Upper lobe of left lung (tissue), 6 donors: ENCODE data around the gene CLDN14. TPM values are rescaled to one million over a fixed set of nuclear protein-coding genes. Genes with fewer than 3 reads are reported as not detected.

Experiments
- ATAC-seq, 2 donors: fragments of 200-7000 bp; cut with Tn5 transposase; one replicate each; pipeline ENCODE4 v1.9.1; 2022; ENCODE audit warnings: mild to moderate bottlenecking in 2 of 2, moderate library complexity in 2 of 2; ENCODE audit not compliant: low FRiP score in 2 of 2
- DNase-seq, 2 donors: peaks; one replicate each; pipeline ENCODE4 v3.0.0-alpha.2; 2019 to 2020
- H3K27ac ChIP-seq, 4 donors: fragments of 200-600 bp; sonication (generic); one replicate each; pipeline ENCODE4 v1.5.1; 2016 to 2019
- H3K27me3 ChIP-seq, 4 donors: fragments of 200-600 bp; sonication (generic); one replicate each; pipeline ENCODE4 v1.5.1; 2017 to 2019
- H3K36me3 ChIP-seq, 4 donors: fragments of 200-600 bp; sonication (generic); one replicate each; pipeline ENCODE4 v1.5.1; 2016 to 2019
- H3K4me1 ChIP-seq, 4 donors: fragments of 200-600 bp; sonication (generic); one replicate each; pipeline ENCODE4 v1.5.1; 2018 to 2019
- H3K4me3 ChIP-seq, 4 donors: fragments of 200-600 bp; sonication (generic); one replicate each; pipeline ENCODE4 v1.5.1; 2017 to 2019; ENCODE audit warnings: mild to moderate bottlenecking in 2 of 4, moderate library complexity in 1 of 4
- H3K9me3 ChIP-seq, 4 donors: fragments of 200-600 bp; sonication (generic); one replicate each; pipeline ENCODE4 v1.5.1; 2018 to 2019
- CTCF ChIP-seq, 6 experiments: fragments of 450-650 bp in 4 of 6; fragments of 200-600 bp in 2 of 6; sonication (generic) in 2 of 6; IDR thresholded peaks; one replicate each; pipeline ENCODE4 v1.5.1; 2016 to 2019; ENCODE audit warnings: antibody characterized with exemption in 6 of 6
- EP300 ChIP-seq, 4 donors: sonication (generic); formaldehyde crosslinking; IDR thresholded peaks; one replicate each; pipeline ENCODE4 v1.5.1; 2017; ENCODE audit warnings: antibody characterized with exemption in 4 of 4, control low read depth in 2 of 4
- POLR2A ChIP-seq, 4 donors: fragments of 450-650 bp; IDR thresholded peaks; one replicate each; pipeline ENCODE4 v1.5.1; 2016 to 2017; ENCODE audit warnings: antibody characterized with exemption in 4 of 4, mild to moderate bottlenecking in 2 of 4
- POLR2AphosphoS5 ChIP-seq, 2 donors: sonication (generic); formaldehyde crosslinking; IDR thresholded peaks; one replicate each; pipeline ENCODE4 v1.5.1; 2017; ENCODE audit warnings: antibody characterized with exemption in 2 of 2
- whole genome bisulfite sequencing, 2 donors: methylation state at CpG; one replicate each; pipeline ENCODE4 v1.1.5; 2017 to 2018; 5-methylcytosine and 5-hydroxymethylcytosine counted together
- total RNA-seq, 6 donors: library from RNA; depleted of rRNA in 4 of 6; stranded (reverse); fragments of >200 nt in 4 of 6; gene quantifications; one replicate each; pipeline versions ENCODE4 v1.1.0 to v1.2.1, GENCODE V29; 2016 to 2021
- donor health status: DM: no; HTN: no; CAD: no; lungs with moderate emphysema.
- donor health status: DM: no; HTN: yes; CAD: no; lungs with severe emphysema.

Gene CLDN14
- total RNA-seq, 6 donors from 2014 or later = 0.47 TPM; not detected in 5

DNA sequence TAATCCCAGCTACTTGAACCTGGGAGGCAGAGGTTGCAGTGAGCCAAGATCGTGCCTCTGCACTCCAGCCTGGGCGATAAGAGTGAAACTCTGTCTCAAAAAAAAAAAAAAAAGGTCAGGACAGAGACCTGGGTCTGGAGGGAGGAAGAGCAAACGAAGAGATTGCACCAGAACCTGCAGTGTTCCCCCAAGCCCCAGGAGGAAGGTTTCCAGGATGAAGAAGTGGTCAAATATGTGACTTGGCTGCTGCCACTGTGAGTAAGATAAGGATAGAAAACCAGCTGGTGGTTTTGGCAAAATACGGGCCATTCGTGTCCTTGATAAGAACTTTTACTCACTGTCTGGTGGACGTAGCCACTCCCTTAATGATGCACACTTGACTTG lies 42.2 kb downstream of the CLDN14 start:
- Histone ChIP-seq H3K27ac (no peak overlapping the region), H3K9me3 (no peaks in the 10 kb centered on the region), H3K4me1 (no peaks in the 10 kb centered on the region), H3K27me3 (no peaks in the 10 kb centered on the region), H3K4me3 (no peak overlapping the region), H3K36me3 (no peaks in the 10 kb centered on the region)
- peak in 1 of 2 donors; percentile 95 for ATAC-seq
- 40 to 43% methylated on average over 6 of the region's 6 CpGs for WGBS, 2 donors
- DNase-seq = no peak
- TF ChIP-seq POLR2AphosphoS5 (IDR thresholded peaks at IDR 0.05) (no peak), CTCF (IDR thresholded peaks at IDR 0.05) (no peak), POLR2A (IDR thresholded peaks at IDR 0.05) (no peak), EP300 (IDR thresholded peaks at IDR 0.05) (no peak)

DNA sequence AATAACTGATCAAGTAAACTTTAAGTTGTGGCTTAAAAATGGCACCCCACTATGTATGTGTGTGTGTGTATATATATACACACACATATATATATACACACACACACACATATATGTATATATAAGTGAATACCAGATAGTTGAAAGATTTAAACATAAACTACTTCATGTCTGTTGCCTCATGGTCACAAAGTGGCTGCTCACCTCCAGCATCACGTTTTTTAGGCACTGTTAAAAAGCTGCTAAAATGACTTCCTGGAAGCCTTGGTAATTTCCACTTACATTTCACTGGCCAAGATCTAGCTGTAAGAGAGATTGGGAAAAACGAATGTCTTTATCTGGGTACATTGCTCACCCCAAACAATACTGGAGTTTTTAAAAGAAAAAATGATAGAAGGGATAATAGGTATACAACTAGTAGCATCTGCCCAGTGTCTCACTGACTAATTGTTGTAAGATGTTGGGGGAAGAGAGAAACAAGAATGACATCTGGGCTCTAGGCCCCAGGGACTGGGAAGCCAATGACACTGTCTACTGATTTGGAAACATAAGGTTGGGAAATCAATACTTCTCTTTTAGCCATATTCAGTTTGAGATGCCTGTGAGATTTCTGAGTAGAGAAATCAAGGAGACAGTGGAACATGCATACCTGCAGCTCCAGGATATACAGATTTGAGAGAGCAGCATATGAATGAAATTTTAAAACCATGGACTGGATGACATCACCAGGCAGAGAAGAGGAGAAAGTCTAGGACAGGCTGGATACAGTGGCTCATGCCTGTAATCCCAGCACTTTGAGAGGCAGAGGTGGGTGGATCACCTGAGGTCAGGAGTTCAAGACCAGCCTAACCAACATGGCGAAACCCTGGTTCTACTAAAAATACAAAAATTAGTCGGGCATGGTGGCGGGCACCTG lies 42.8 kb downstream of the CLDN14 start:
- ATAC-seq (peak in 1 of 2 donors; percentile 32), DNase-seq (no peak)
- Histone ChIP-seq H3K4me3 (no peak overlapping the region), H3K36me3 (no peaks in the 10 kb centered on the region), H3K9me3 (no peaks in the 10 kb centered on the region), H3K4me1 (no peaks in the 10 kb centered on the region), H3K27me3 (no peaks in the 10 kb centered on the region), H3K27ac (no peak overlapping the region)
- TF ChIP-seq POLR2AphosphoS5 (IDR thresholded peaks at IDR 0.05) = no peak
- no peak for TF ChIP-seq CTCF (IDR thresholded peaks at IDR 0.05)
- no peak for TF ChIP-seq EP300 (IDR thresholded peaks at IDR 0.05)
- TF ChIP-seq POLR2A (IDR thresholded peaks at IDR 0.05) = no peak
- WGBS, 2 donors = 75 to 85% methylated on average over 5 of the region's 5 CpGs

GRCh38 chr21:36434144-36434543 lies 45.8 kb downstream of the CLDN14 start:
- TF ChIP-seq EP300 (IDR thresholded peaks at IDR 0.05) = no peak
- Histone ChIP-seq H3K27me3 (no peaks in the 10 kb centered on the region), H3K4me3 (no peak overlapping the region), H3K36me3 (no peaks in the 10 kb centered on the region), H3K4me1 (peaks cover 0 to 19% (median 9%) of the 10 kb centered on the region in 4 donors), H3K27ac (no peak overlapping the region), H3K9me3 (no peaks in the 10 kb centered on the region)
- no peak for DNase-seq
- 81 to 91% methylated on average over 6 of the region's 6 CpGs for WGBS, 2 donors
- no peak for ATAC-seq

GRCh38 chr21:36433059-36433709 lies 46.7 kb downstream of the CLDN14 start:
- no peak for TF ChIP-seq POLR2AphosphoS5 (IDR thresholded peaks at IDR 0.05)
- no peak for TF ChIP-seq CTCF (IDR thresholded peaks at IDR 0.05)
- no peak for TF ChIP-seq EP300 (IDR thresholded peaks at IDR 0.05)
- TF ChIP-seq POLR2A (IDR thresholded peaks at IDR 0.05) = no peak
- Histone ChIP-seq H3K36me3 (no peaks in the 10 kb centered on the region), H3K27me3 (no peaks in the 10 kb centered on the region), H3K4me3 (no peak overlapping the region), H3K27ac (no peak overlapping the region), H3K9me3 (no peaks in the 10 kb centered on the region), H3K4me1 (peaks cover 0 to 19% (median 9%) of the 10 kb centered on the region in 4 donors)
- no peak for ATAC-seq
- DNase-seq = no peak
- 81 to 94% methylated on average over 7 of the region's 7 CpGs for WGBS, 2 donors

DNA sequence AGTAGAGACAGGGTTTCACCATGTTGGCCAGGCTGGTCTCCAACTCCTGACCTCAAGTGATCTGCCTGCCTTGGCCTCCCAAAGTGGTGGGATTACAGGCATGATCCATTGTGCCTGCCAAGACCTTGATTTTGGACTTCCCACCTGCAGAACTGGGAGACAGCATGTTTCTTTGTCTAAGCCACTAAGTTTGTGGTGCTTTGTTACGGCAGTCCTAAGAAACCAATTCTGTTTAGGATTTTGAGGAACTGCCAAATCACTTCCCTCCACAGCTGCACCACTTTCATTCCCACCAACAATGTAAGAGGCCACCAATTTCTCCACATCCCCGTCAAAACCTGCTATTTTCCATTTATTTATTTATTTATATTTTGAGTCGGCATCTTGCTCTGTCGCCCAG lies 48.7 kb downstream of the CLDN14 start:
- Histone ChIP-seq H3K27me3 (no peaks in the 10 kb centered on the region), H3K4me3 (peak overlapping the region in 1 of 4 donors; percentile 37), H3K27ac (no peak overlapping the region), H3K9me3 (no peaks in the 10 kb centered on the region), H3K36me3 (no peaks in the 10 kb centered on the region), H3K4me1 (peaks cover 0 to 19% (median 9%) of the 10 kb centered on the region in 4 donors)
- DNase-seq (no peak), ATAC-seq (peak in 1 of 2 donors; percentile 1)
- TF ChIP-seq POLR2A (IDR thresholded peaks at IDR 0.05) = peak in 1 of 4 donors; percentile 26
- no peak for TF ChIP-seq POLR2AphosphoS5 (IDR thresholded peaks at IDR 0.05)
- no peak for TF ChIP-seq CTCF (IDR thresholded peaks at IDR 0.05)
- TF ChIP-seq EP300 (IDR thresholded peaks at IDR 0.05) = no peak
- 63% methylated on average over 4 of the region's 4 CpGs for WGBS, 2 donors
